Measurements from ENCODE around the gene PYHIN1. TPM values are rescaled to one million over a fixed set of nuclear protein-coding genes. Genes with fewer than 3 reads are reported as not detected.

The PYHIN1 gene
- total and polyA plus RNA-seq, 2 experiments from 2014 or later: not detected

GRCh38 chr1:158939180-158939579 lies 7.8 kb downstream of the PYHIN1 start:
- Histone ChIP-seq H3K27ac (no peak overlapping the region), H3K9me3 (ENCODE audit: low read depth) (no peaks in the 10 kb centered on the region), H3K27me3 (replicated peaks; ENCODE audit: insufficient read depth) (no peaks in the 10 kb centered on the region), H3K4me2 (ENCODE audit: unreplicated experiment) (no peak overlapping the region), H2AFZ (no peak overlapping the region), H3K4me1 (ENCODE audit: insufficient read depth) (no peaks in the 10 kb centered on the region), H3K9me2 (ENCODE audit: insufficient read depth) (no peaks in the 10 kb centered on the region), H3K4me3 (no peak overlapping the region), H3K79me2 (ENCODE audit: insufficient read depth) (no peaks in the 10 kb centered on the region), H4K20me1 (ENCODE audit: insufficient read depth) (no peaks in the 10 kb centered on the region), H3K36me3 (ENCODE audit: low read depth) (no peaks in the 10 kb centered on the region), H3K9ac (no peak overlapping the region), H3F3A (ENCODE audit: insufficient read depth) (no peaks in the 10 kb centered on the region)
- no peak for TF ChIP-seq EZH2 (IDR thresholded peaks at IDR 0.05; ENCODE audit: insufficient read depth, poor library complexity, severe bottlenecking)
- TF ChIP-seq EZH2phosphoT487 (IDR thresholded peaks at IDR 0.05; ENCODE audit: insufficient read depth, low read depth): no peak
- in situ Hi-C loops (cut with MboI): no loop called here
- no peak for DNase-seq
- 22 to 33% methylated on average over 2 of the region's 2 CpGs for WGBS, 2 experiments (ENCODE audit: low coverage in 1 of 2, low lambda C conversion rate in 2 of 2, missing lambda C conversion rate in 2 of 2)

GRCh38 chr1:158941317-158941716 lies 10.0 kb downstream of the PYHIN1 start:
- H3K27me3 ChIP-seq (replicated peaks; ENCODE audit: insufficient read depth): no peaks in the 10 kb centered on the region
- no peaks in the 10 kb centered on the region for H3F3A ChIP-seq (ENCODE audit: insufficient read depth)
- H3K79me2 ChIP-seq (ENCODE audit: insufficient read depth): no peaks in the 10 kb centered on the region
- no peak overlapping the region for H3K4me3 ChIP-seq
- no peaks in the 10 kb centered on the region for H3K9me2 ChIP-seq (ENCODE audit: insufficient read depth)
- in situ Hi-C loops (cut with MboI): no loop called here
- no peaks in the 10 kb centered on the region for H3K9me3 ChIP-seq (ENCODE audit: low read depth)
- H3K36me3 ChIP-seq (ENCODE audit: low read depth): no peaks in the 10 kb centered on the region
- TF ChIP-seq EZH2 (IDR thresholded peaks at IDR 0.05; ENCODE audit: insufficient read depth, poor library complexity, severe bottlenecking) (no peak), EZH2phosphoT487 (IDR thresholded peaks at IDR 0.05; ENCODE audit: insufficient read depth, low read depth) (no peak)
- H3K27ac ChIP-seq: no peak overlapping the region
- 32 to 43% methylated on average over 1 of the region's 1 CpG for WGBS, 2 experiments (ENCODE audit: low coverage in 1 of 2, low lambda C conversion rate in 2 of 2, missing lambda C conversion rate in 2 of 2)
- H3K9ac ChIP-seq: no peak overlapping the region
- no peak overlapping the region for H2AFZ ChIP-seq
- no peaks in the 10 kb centered on the region for H3K4me1 ChIP-seq (ENCODE audit: insufficient read depth)
- no peak overlapping the region for H3K4me2 ChIP-seq (ENCODE audit: unreplicated experiment)
- no peak for DNase-seq
- H4K20me1 ChIP-seq (ENCODE audit: insufficient read depth): no peaks in the 10 kb centered on the region

- H3K4me3 ChIP-seq: no peak overlapping the region
- no peaks in the 10 kb centered on the region for H3K79me2 ChIP-seq (ENCODE audit: insufficient read depth)
- 10% methylated on average over 2 of the region's 2 CpGs for WGBS, 2 experiments (ENCODE audit: low coverage in 1 of 2, low lambda C conversion rate in 2 of 2, missing lambda C conversion rate in 2 of 2)
- H3K4me1 ChIP-seq (ENCODE audit: insufficient read depth): no peaks in the 10 kb centered on the region
- no peaks in the 10 kb centered on the region for H3K36me3 ChIP-seq (ENCODE audit: low read depth)
- no peaks in the 10 kb centered on the region for H4K20me1 ChIP-seq (ENCODE audit: insufficient read depth)
- no peaks in the 10 kb centered on the region for H3K27me3 ChIP-seq (replicated peaks; ENCODE audit: insufficient read depth)
- no peak overlapping the region for H3K27ac ChIP-seq
- H2AFZ ChIP-seq: no peak overlapping the region
- no peaks in the 10 kb centered on the region for H3K9me3 ChIP-seq (ENCODE audit: low read depth)
- no peaks in the 10 kb centered on the region for H3K9me2 ChIP-seq (ENCODE audit: insufficient read depth)
- no peaks in the 10 kb centered on the region for H3F3A ChIP-seq (ENCODE audit: insufficient read depth)
- DNase-seq: no peak
- H3K9ac ChIP-seq: no peak overlapping the region
- H3K4me2 ChIP-seq (ENCODE audit: unreplicated experiment): no peak overlapping the region
- TF ChIP-seq EZH2phosphoT487 (IDR thresholded peaks at IDR 0.05; ENCODE audit: insufficient read depth, low read depth) (no peak), EZH2 (IDR thresholded peaks at IDR 0.05; ENCODE audit: insufficient read depth, poor library complexity, severe bottlenecking) (no peak)
- in situ Hi-C loops (cut with MboI): no loop called here
These were observed 11.1 kb downstream of the PYHIN1 start for GRCh38 chr1:158942490-158942889.

GRCh38 chr1:158943059-158943458 lies 11.7 kb downstream of the PYHIN1 start:
- TF ChIP-seq EZH2 (IDR thresholded peaks at IDR 0.05; ENCODE audit: insufficient read depth, poor library complexity, severe bottlenecking): no peak
- TF ChIP-seq EZH2phosphoT487 (IDR thresholded peaks at IDR 0.05; ENCODE audit: insufficient read depth, low read depth): no peak
- WGBS, 2 experiments (ENCODE audit: low coverage in 1 of 2, low lambda C conversion rate in 2 of 2, missing lambda C conversion rate in 2 of 2): 0 to 3% methylated on average over 1 of the region's 1 CpG
- Histone ChIP-seq H3F3A (ENCODE audit: insufficient read depth) (no peaks in the 10 kb centered on the region), H2AFZ (no peak overlapping the region), H3K9ac (no peak overlapping the region), H3K4me3 (no peak overlapping the region), H3K9me2 (ENCODE audit: insufficient read depth) (no peaks in the 10 kb centered on the region), H3K79me2 (ENCODE audit: insufficient read depth) (no peaks in the 10 kb centered on the region), H4K20me1 (ENCODE audit: insufficient read depth) (no peaks in the 10 kb centered on the region), H3K27ac (no peak overlapping the region), H3K36me3 (ENCODE audit: low read depth) (no peaks in the 10 kb centered on the region), H3K4me2 (ENCODE audit: unreplicated experiment) (no peak overlapping the region), H3K4me1 (ENCODE audit: insufficient read depth) (no peaks in the 10 kb centered on the region), H3K9me3 (ENCODE audit: low read depth) (no peaks in the 10 kb centered on the region), H3K27me3 (replicated peaks; ENCODE audit: insufficient read depth) (no peaks in the 10 kb centered on the region)
- DNase-seq: peak; percentile 42
- in situ Hi-C loops (cut with MboI): no loop called here

- no peaks in the 10 kb centered on the region for H3K27me3 ChIP-seq (replicated peaks; ENCODE audit: insufficient read depth)
- TF ChIP-seq EZH2phosphoT487 (IDR thresholded peaks at IDR 0.05; ENCODE audit: insufficient read depth, low read depth) (no peak), EZH2 (IDR thresholded peaks at IDR 0.05; ENCODE audit: insufficient read depth, poor library complexity, severe bottlenecking) (no peak)
- H3F3A ChIP-seq (ENCODE audit: insufficient read depth): no peaks in the 10 kb centered on the region
- WGBS, 2 experiments (ENCODE audit: low coverage in 1 of 2, low lambda C conversion rate in 2 of 2, missing lambda C conversion rate in 2 of 2): 0 to 2% methylated on average over 2 of the region's 2 CpGs
- H2AFZ ChIP-seq: no peak overlapping the region
- no peaks in the 10 kb centered on the region for H3K9me2 ChIP-seq (ENCODE audit: insufficient read depth)
- no peaks in the 10 kb centered on the region for H3K9me3 ChIP-seq (ENCODE audit: low read depth)
- no peaks in the 10 kb centered on the region for H4K20me1 ChIP-seq (ENCODE audit: insufficient read depth)
- H3K79me2 ChIP-seq (ENCODE audit: insufficient read depth): no peaks in the 10 kb centered on the region
- in situ Hi-C loops (cut with MboI): no loop called here
- H3K4me2 ChIP-seq (ENCODE audit: unreplicated experiment): no peak overlapping the region
- no peaks in the 10 kb centered on the region for H3K36me3 ChIP-seq (ENCODE audit: low read depth)
- no peak for DNase-seq
- no peak overlapping the region for H3K9ac ChIP-seq
- H3K4me1 ChIP-seq (ENCODE audit: insufficient read depth): no peaks in the 10 kb centered on the region
- no peak overlapping the region for H3K27ac ChIP-seq
- no peak overlapping the region for H3K4me3 ChIP-seq
These were observed 13.7 kb downstream of the PYHIN1 start for GRCh38 chr1:158945061-158945460.

All from GM23248 (cell line).